Measurements from ENCODE around the gene UNC5A. TPM values are rescaled to one million over a fixed set of nuclear protein-coding genes. Genes with fewer than 3 reads are reported as not detected.

The UNC5A gene
- total RNA-seq, 2 donors from 2014 or later: 0.89 to 1.4 TPM

- no peak for TF ChIP-seq CTCF (conservative IDR thresholded peaks at IDR 0.05)
- H3K4me1 Mint-ChIP-seq: peaks cover 4% of the 10 kb centered on the region
Observed at GRCh38 chr5:176820937-176821336, 10.6 kb downstream of the UNC5A start.

GRCh38 chr5:176821441-176821840 lies 11.1 kb downstream of the UNC5A start:
- no peak overlapping the region for H3K9ac ChIP-seq (ENCODE audit: extremely low read depth, low read length, poor library complexity, severe bottlenecking)
- no peaks in the 10 kb centered on the region for H3K4me1 ChIP-seq (ENCODE audit: control insufficient read depth, insufficient read depth, low read length)
- H3K27me3 ChIP-seq (ENCODE audit: control insufficient read depth, insufficient read depth, low read length, poor library complexity, severe bottlenecking): peaks cover 34% of the 10 kb centered on the region
- peaks cover 44% of the 10 kb centered on the region for H3K27me3 Mint-ChIP-seq (ENCODE audit: insufficient read depth)
- TF ChIP-seq CTCF (conservative IDR thresholded peaks at IDR 0.05): no peak
- WGBS, 2 experiments (ENCODE audit: insufficient coverage in 1 of 2, insufficient read length in 1 of 2): 88 to 93% methylated on average over 6 of the region's 6 CpGs
- H3K9me3 Mint-ChIP-seq: no peaks in the 10 kb centered on the region
- no peak overlapping the region for H3K4me3 Mint-ChIP-seq
- no peaks in the 10 kb centered on the region for H3K36me3 Mint-ChIP-seq (ENCODE audit: low read depth)
- no peak overlapping the region for H3K27ac Mint-ChIP-seq
- H3K4me3 ChIP-seq (ENCODE audit: low read length): no peak overlapping the region
- no peak for DNase-seq
- H3K27ac ChIP-seq (ENCODE audit: low read depth, low read length): no peak overlapping the region
- H3K9me3 ChIP-seq (ENCODE audit: control insufficient read depth, low read length): no peaks in the 10 kb centered on the region
- H3K4me1 Mint-ChIP-seq: peaks cover 4% of the 10 kb centered on the region
- no peaks in the 10 kb centered on the region for H3K36me3 ChIP-seq (ENCODE audit: control insufficient read depth, insufficient read depth, low read length)

More at GRCh38 chr5:176820937-176821336, 10.6 kb downstream of the UNC5A start:
- H3K9ac ChIP-seq (ENCODE audit: extremely low read depth, low read length, poor library complexity, severe bottlenecking): no peak overlapping the region
- no peak overlapping the region for H3K27ac Mint-ChIP-seq
- no peaks in the 10 kb centered on the region for H3K36me3 ChIP-seq (ENCODE audit: control insufficient read depth, insufficient read depth, low read length)
- peaks cover 48% of the 10 kb centered on the region for H3K27me3 Mint-ChIP-seq (ENCODE audit: insufficient read depth)
- no peaks in the 10 kb centered on the region for H3K9me3 ChIP-seq (ENCODE audit: control insufficient read depth, low read length)
- WGBS, 2 experiments (ENCODE audit: insufficient coverage in 1 of 2, insufficient read length in 1 of 2): 86 to 90% methylated on average over 6 to 7 of the region's 7 CpGs
- no peaks in the 10 kb centered on the region for H3K9me3 Mint-ChIP-seq
- H3K36me3 Mint-ChIP-seq (ENCODE audit: low read depth): no peaks in the 10 kb centered on the region
- no peak for DNase-seq
- H3K27ac ChIP-seq (ENCODE audit: low read depth, low read length): no peak overlapping the region
- no peak overlapping the region for H3K4me3 Mint-ChIP-seq
- peaks cover 40% of the 10 kb centered on the region for H3K27me3 ChIP-seq (ENCODE audit: control insufficient read depth, insufficient read depth, low read length, poor library complexity, severe bottlenecking)
- no peak overlapping the region for H3K4me3 ChIP-seq (ENCODE audit: low read length)
- H3K4me1 ChIP-seq (ENCODE audit: control insufficient read depth, insufficient read depth, low read length): no peaks in the 10 kb centered on the region

GRCh38 chr5:176822041-176822792 lies 11.9 kb downstream of the UNC5A start:
- no peak overlapping the region for H3K4me3 Mint-ChIP-seq
- DNase-seq: no peak
- no peaks in the 10 kb centered on the region for H3K36me3 ChIP-seq (ENCODE audit: control insufficient read depth, insufficient read depth, low read length)
- H3K4me1 Mint-ChIP-seq: peaks cover 2% of the 10 kb centered on the region
- H3K9me3 Mint-ChIP-seq: no peaks in the 10 kb centered on the region
- H3K27ac Mint-ChIP-seq: no peak overlapping the region
- no peak overlapping the region for H3K27ac ChIP-seq (ENCODE audit: low read depth, low read length)
- H3K27me3 Mint-ChIP-seq (ENCODE audit: insufficient read depth): peaks cover 36% of the 10 kb centered on the region
- H3K4me3 ChIP-seq (ENCODE audit: low read length): no peak overlapping the region
- no peaks in the 10 kb centered on the region for H3K9me3 ChIP-seq (ENCODE audit: control insufficient read depth, low read length)
- H3K4me1 ChIP-seq (ENCODE audit: control insufficient read depth, insufficient read depth, low read length): no peaks in the 10 kb centered on the region
- H3K27me3 ChIP-seq (ENCODE audit: control insufficient read depth, insufficient read depth, low read length, poor library complexity, severe bottlenecking): peaks cover 27% of the 10 kb centered on the region
- H3K9ac ChIP-seq (ENCODE audit: extremely low read depth, low read length, poor library complexity, severe bottlenecking): no peak overlapping the region
- 83 to 84% methylated on average over 10 to 13 of the region's 13 CpGs for WGBS, 2 experiments (ENCODE audit: insufficient coverage in 1 of 2, insufficient read length in 1 of 2)
- no peaks in the 10 kb centered on the region for H3K36me3 Mint-ChIP-seq (ENCODE audit: low read depth)
- no peak for TF ChIP-seq CTCF (conservative IDR thresholded peaks at IDR 0.05)

All from endodermal cell (in vitro differentiated cells).